Duodenal mucosa (tissue), 2 donors: ENCODE data around the gene HMCN2.

Experiments
- H3K27ac ChIP-seq: one replicate; pipeline ENCODE4 v1.7.0; 2013; ENCODE audit warnings: low read depth, low read length
- H3K27me3 ChIP-seq, 2 donors: one replicate each; pipeline ENCODE4 v1.7.0; 2013; ENCODE audit warnings: low read length in 2 of 2, control low read depth in 1 of 2; ENCODE audit not compliant: insufficient read depth in 2 of 2, control insufficient read depth in 1 of 2
- H3K36me3 ChIP-seq, 2 donors: one replicate each; pipeline ENCODE4 v1.7.0; 2013; ENCODE audit warnings: low read length in 2 of 2, control low read depth in 1 of 2; ENCODE audit not compliant: insufficient read depth in 2 of 2, control insufficient read depth in 1 of 2
- H3K4me1 ChIP-seq, 2 donors: one replicate each; pipeline ENCODE4 v1.7.0; 2013; ENCODE audit warnings: low read length in 2 of 2, control low read depth in 1 of 2; ENCODE audit not compliant: insufficient read depth in 2 of 2, control insufficient read depth in 1 of 2
- H3K4me3 ChIP-seq, 2 donors: one replicate each; pipeline ENCODE4 v1.7.0; 2013; ENCODE audit warnings: low read length in 2 of 2, low read depth in 1 of 2
- H3K9ac ChIP-seq, 2 donors: one replicate each; pipeline ENCODE4 v1.7.0; 2013; ENCODE audit warnings: low read length in 2 of 2, low read depth in 1 of 2
- H3K9me3 ChIP-seq, 2 donors: one replicate each; pipeline ENCODE4 v1.7.0; 2013; ENCODE audit warnings: low read length in 2 of 2, control low read depth in 1 of 2; ENCODE audit not compliant: control insufficient read depth in 1 of 2

The HMCN2 gene

GRCh38 chr9:130385257-130385656 lies 119.7 kb downstream of the HMCN2 start:
- no peaks in the 10 kb centered on the region for H3K27me3 ChIP-seq
- H3K9ac ChIP-seq, result no peak overlapping the region
- H3K36me3 ChIP-seq, result no peaks in the 10 kb centered on the region
- no peaks in the 10 kb centered on the region for H3K4me1 ChIP-seq
- H3K27ac ChIP-seq, result no peak overlapping the region
- H3K9me3 ChIP-seq, result no peaks in the 10 kb centered on the region
- no peak overlapping the region for H3K4me3 ChIP-seq

- Histone ChIP-seq H3K27me3 (no peaks in the 10 kb centered on the region), H3K4me1 (peaks cover 0 to 5% of the 10 kb centered on the region in 2 donors), H3K9me3 (no peaks in the 10 kb centered on the region), H3K36me3 (no peaks in the 10 kb centered on the region), H3K27ac (no peak overlapping the region), H3K4me3 (no peak overlapping the region), H3K9ac (no peak overlapping the region)
Measured at GRCh38 chr9:130387398-130387797, 121.8 kb downstream of the HMCN2 start.

GRCh38 chr9:130387905-130388304 lies 122.3 kb downstream of the HMCN2 start:
- Histone ChIP-seq H3K9me3 (no peaks in the 10 kb centered on the region), H3K4me3 (no peak overlapping the region), H3K27ac (no peak overlapping the region), H3K36me3 (no peaks in the 10 kb centered on the region), H3K4me1 (peaks cover 0 to 5% of the 10 kb centered on the region in 2 donors), H3K9ac (no peak overlapping the region), H3K27me3 (no peaks in the 10 kb centered on the region)

GRCh38 chr9:130390390-130390789 lies 124.8 kb downstream of the HMCN2 start:
- no peak overlapping the region for H3K4me3 ChIP-seq
- H3K9me3 ChIP-seq, result no peaks in the 10 kb centered on the region
- no peak overlapping the region for H3K27ac ChIP-seq
- H3K27me3 ChIP-seq, result no peaks in the 10 kb centered on the region
- no peak overlapping the region for H3K9ac ChIP-seq
- H3K4me1 ChIP-seq, result peaks cover 0 to 5% of the 10 kb centered on the region in 2 donors
- H3K36me3 ChIP-seq, result no peaks in the 10 kb centered on the region

GRCh38 chr9:130390986-130391385 lies 125.4 kb downstream of the HMCN2 start:
- no peaks in the 10 kb centered on the region for H3K27me3 ChIP-seq
- H3K9ac ChIP-seq, result no peak overlapping the region
- H3K4me3 ChIP-seq, result no peak overlapping the region
- H3K4me1 ChIP-seq, result peaks cover 0 to 5% of the 10 kb centered on the region in 2 donors
- no peak overlapping the region for H3K27ac ChIP-seq
- H3K9me3 ChIP-seq, result no peaks in the 10 kb centered on the region
- H3K36me3 ChIP-seq, result no peaks in the 10 kb centered on the region

GRCh38 chr9:130391866-130392265 lies 126.3 kb downstream of the HMCN2 start:
- no peaks in the 10 kb centered on the region for H3K9me3 ChIP-seq
- peaks cover 0 to 5% of the 10 kb centered on the region in 2 donors for H3K4me1 ChIP-seq
- H3K9ac ChIP-seq, result no peak overlapping the region
- no peaks in the 10 kb centered on the region for H3K36me3 ChIP-seq
- no peak overlapping the region for H3K4me3 ChIP-seq
- H3K27ac ChIP-seq, result no peak overlapping the region
- no peaks in the 10 kb centered on the region for H3K27me3 ChIP-seq

- Histone ChIP-seq H3K27me3 (no peaks in the 10 kb centered on the region), H3K9ac (no peak overlapping the region), H3K4me1 (peaks cover 0 to 5% of the 10 kb centered on the region in 2 donors), H3K36me3 (no peaks in the 10 kb centered on the region), H3K27ac (no peak overlapping the region), H3K9me3 (no peaks in the 10 kb centered on the region), H3K4me3 (no peak overlapping the region)
Measured at GRCh38 chr9:130393681-130394071, 128.1 kb downstream of the HMCN2 start.

GRCh38 chr9:130394320-130394719 lies 128.8 kb downstream of the HMCN2 start:
- Histone ChIP-seq H3K4me3 (no peak overlapping the region), H3K27ac (no peak overlapping the region), H3K36me3 (no peaks in the 10 kb centered on the region), H3K27me3 (no peaks in the 10 kb centered on the region), H3K4me1 (peaks cover 0 to 5% of the 10 kb centered on the region in 2 donors), H3K9ac (no peak overlapping the region), H3K9me3 (no peaks in the 10 kb centered on the region)

- H3K9me3 ChIP-seq, result no peaks in the 10 kb centered on the region
- no peaks in the 10 kb centered on the region for H3K36me3 ChIP-seq
- no peak overlapping the region for H3K4me3 ChIP-seq
- H3K4me1 ChIP-seq, result peaks cover 0 to 5% of the 10 kb centered on the region in 2 donors
- no peak overlapping the region for H3K9ac ChIP-seq
- no peaks in the 10 kb centered on the region for H3K27me3 ChIP-seq
- no peak overlapping the region for H3K27ac ChIP-seq
Measured at GRCh38 chr9:130394814-130395470, 129.4 kb downstream of the HMCN2 start.

- Histone ChIP-seq H3K4me3 (no peak overlapping the region), H3K9me3 (no peaks in the 10 kb centered on the region), H3K4me1 (peaks cover 0 to 5% of the 10 kb centered on the region in 2 donors), H3K27me3 (no peaks in the 10 kb centered on the region), H3K27ac (no peak overlapping the region), H3K9ac (no peak overlapping the region), H3K36me3 (no peaks in the 10 kb centered on the region)
Measured at GRCh38 chr9:130395810-130396435, 130.4 kb downstream of the HMCN2 start.
